GM18508 (cell line): ENCODE results near the gene PTP4A2.
"Not testable (repeated sequence)": the region's sequence is repeated elsewhere in the genome, so short reads cannot be mapped to it uniquely, and the experiment has no call there.

Experiments
- ATAC-seq: cut with Tn5 transposase; IDR thresholded peaks from one replicate; pipeline ENCODE4 v1.9.1; 2021; ENCODE audit warnings: moderate number of reproducible peaks; ENCODE audit not compliant: insufficient read depth, unreplicated experiment

PTP4A2 gene

DNA sequence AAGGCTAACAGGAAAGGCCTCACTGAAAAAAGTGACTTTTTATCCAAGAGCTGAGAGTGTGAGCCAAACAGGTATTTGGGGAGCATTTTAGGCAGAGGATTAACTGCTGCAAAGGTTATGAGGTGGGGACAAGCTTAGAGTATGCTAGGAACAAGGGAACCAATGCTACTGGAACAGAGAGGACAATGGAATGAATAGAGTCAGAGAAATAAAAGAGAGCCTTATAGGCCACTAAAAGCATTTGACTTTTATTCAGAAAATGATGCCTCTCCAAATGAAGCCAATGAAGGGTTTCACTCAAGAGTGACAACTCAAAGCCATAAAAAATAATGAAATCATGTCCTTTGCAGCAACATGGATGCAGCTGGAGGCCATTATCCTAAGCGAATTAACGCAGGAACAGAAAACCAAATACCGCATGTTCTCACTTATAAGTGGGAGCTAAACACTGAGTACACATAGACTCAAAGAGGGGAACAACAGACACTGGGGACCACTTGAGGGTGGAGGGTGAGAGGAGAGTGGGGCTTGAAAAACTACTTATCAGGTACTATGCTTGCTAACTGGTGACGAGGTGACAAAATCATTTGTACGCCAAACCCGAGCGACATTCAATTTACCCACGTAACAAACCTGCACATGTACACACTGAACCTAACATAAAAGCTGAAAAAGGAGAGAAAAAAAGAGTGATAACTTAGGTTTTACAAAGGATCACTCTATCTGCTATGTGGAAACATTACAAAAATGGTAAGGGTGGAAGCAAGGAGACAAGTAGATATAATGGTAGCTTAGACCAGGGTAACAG, 11.1 kb downstream of the PTP4A2 start:
- ATAC-seq: no peak

DNA sequence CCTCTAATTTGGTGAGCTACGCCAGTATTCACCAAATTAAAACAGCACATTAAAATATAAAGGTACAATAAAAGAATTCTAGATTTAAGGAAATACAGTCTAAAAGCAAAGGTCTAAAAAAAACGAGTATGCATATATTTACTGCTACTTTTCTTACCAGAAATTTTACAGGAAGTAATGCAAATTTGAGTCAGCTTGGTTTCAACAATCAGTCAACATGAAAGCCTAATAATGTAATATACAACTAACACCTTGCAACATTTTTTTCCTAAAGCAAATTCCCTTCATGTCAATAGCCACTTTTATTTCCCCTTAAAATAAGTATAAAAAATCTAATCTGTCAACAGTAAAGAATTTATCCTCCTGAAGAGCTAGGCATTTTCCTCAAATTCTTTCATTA, 11.9 kb downstream of the PTP4A2 start:
- ATAC-seq: no peak

- not testable (repeated sequence) for ATAC-seq
Observed at GRCh38 chr1:31925824-31926223, 12.3 kb downstream of the PTP4A2 start.

GRCh38 chr1:31924839-31925238, 13.3 kb downstream of the PTP4A2 start:
- ATAC-seq: no peak

DNA sequence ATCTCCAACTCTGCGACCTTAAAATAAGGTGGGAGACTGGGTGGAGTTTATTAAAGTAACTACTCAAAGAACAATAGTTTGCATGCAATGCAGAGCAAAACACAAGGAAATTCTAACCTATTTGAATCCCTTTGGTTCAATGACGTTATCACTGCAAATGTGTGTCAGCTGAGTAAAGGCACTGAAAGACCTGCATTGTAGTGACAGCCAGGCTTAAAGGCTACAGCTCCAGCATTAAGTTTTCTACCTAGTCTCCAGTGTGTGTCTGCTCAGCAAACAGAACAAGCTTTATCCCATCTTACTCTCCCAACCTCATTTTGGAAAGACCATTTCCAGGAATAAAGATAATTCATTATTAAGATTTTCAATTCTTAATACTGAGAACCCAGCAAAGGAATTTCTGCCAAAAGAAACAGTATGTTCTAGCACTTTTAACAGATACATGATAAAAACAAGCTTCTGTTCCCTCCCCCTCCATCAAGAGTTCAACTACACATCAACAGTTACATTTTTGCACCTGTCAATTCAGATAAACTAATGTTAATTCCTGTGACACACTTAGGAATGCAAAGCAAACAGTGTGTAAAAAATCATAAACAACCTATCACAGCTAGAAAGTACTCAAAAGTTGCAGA, 14.2 kb downstream of the PTP4A2 start:
- no peak for ATAC-seq

- ATAC-seq: no peak
Observed at GRCh38 chr1:31920956-31921355, 17.2 kb downstream of the PTP4A2 start.

GRCh38 chr1:31919591-31919990, 18.6 kb downstream of the PTP4A2 start:
- ATAC-seq: no peak

- ATAC-seq: no peak
Observed at GRCh38 chr1:31915438-31915837, 22.7 kb downstream of the PTP4A2 start.

DNA sequence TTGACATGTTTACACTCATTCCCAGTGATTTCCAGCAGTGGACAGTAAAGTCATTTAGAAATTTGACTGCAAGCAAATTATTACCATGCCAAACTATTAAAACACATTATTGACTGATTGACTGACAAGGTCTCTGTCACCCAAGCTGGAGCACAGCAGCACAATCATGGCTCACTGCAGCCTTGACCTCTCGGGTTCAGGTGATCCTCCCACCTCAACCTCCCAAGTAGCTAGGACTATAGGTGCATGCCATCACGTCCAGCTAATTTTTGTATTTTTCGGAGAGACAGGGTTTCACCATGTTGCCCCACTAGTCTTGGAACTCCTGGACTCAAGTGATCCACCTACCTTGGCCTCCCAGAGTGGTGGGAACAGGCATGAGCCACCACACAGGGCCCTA, 24.2 kb downstream of the PTP4A2 start:
- no peak for ATAC-seq

DNA sequence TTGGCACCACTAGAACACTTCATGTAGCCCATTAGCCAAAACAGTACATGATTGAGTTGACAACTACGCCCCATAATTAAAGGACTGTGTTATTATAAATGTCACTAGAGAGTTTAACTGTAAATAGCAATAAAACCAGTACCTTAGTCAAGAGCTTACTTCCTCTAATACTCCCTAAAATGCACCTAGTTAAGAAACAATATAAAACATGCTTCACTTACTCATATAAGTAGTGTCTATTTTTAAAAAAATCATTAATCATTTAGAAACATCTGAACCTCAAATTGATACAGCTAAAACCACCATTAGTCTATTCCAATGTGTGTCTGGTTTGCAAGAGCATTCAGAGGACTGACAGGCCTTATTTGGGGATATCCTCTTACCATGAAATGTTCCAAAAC, 25.3 kb downstream of the PTP4A2 start:
- no peak for ATAC-seq

DNA sequence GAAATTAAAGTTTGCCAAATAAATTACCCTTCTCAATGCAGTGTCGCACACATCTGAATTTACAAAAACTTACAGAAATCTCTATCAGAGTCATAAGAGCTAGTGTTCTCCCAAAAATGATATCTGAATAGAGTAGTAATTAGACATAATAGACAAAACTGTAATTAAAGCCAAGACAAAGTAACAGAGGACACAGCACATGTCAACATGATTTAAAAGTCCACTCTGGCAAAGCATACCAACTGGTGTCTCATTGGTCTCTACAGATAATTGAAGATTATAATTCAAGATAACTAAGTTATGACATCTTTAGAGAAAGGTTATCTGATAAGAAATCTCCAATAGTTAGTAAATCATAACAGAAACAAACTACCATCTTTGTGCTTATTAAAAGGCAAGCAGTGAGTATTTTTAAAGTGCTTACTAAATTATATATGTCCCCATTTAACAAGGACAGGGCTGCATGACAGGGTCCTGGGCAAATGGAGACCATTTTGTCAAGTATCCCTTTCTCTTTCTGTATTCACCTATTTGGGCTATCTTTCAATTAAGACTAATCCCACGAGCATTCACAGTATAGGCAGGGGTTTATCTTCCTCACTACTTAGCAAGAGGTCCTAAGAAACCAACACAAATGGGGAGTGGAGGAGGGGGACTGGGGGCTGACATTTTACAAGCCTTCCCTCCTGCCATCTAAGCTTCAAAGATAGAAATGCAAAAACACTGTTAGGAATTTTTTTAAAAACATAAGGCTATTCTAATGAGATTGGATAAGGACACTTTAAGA, 26.0 kb downstream of the PTP4A2 start:
- no peak for ATAC-seq

GRCh38 chr1:31910933-31911332, 27.2 kb downstream of the PTP4A2 start:
- ATAC-seq: no peak

GRCh38 chr1:31909691-31910090, 28.5 kb downstream of the PTP4A2 start:
- ATAC-seq: no peak

DNA sequence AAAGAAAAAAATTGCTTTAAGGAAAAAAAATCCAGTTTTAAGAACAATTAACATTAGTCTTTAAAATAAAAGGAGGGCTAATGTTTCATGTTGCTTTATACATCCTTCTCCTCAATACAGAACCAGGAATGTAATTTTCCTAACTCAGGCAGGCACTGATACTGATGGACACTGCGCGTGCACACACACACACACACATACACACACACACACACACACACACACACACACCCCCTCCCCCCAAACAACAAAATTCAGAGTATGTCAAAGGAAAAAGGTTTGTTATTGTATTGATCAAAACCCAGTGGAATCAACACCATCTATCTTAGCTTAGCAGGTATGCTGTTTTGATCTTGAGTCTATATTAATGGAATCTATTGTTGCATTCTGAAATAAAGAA, 31.6 kb downstream of the PTP4A2 start:
- no peak for ATAC-seq

DNA sequence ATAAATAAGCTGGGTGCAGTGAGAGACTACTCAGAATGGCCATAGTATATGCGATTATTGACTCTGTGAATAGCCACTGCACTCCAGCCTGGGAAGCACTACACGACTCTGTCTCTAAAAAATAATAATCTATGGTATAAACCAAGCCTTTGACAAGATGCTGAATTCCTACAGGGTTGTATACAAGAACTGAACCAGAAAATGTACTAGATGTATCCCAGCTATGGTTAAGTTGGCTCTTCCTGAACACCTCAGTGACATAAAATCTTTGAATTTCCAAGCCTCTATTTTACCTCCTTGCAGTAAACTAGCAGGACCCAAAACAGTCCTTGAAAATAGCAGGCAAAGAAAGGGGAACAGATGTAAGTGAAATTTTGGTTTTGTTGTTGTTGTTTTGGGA, 32.5 kb downstream of the PTP4A2 start:
- no peak for ATAC-seq

DNA sequence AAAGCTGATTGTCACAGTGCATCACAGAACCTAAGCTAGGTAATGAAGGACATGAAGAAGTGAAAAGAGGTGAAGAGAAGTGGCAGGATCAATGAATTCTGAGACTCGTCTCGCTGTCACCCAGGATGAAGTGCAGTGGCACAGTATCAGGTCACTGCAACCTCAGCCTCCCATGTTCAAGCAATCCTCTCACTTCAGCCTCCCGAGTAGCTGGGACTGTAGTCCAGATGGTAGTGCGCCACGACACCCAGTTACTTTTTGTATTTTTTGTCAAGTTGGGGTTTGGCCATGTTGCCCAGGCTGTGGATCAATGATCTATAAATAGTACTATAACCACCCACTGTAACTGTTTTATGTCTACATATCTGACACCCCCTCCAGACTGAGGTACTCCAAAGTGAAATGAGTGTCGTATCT, 33.1 kb downstream of the PTP4A2 start:
- ATAC-seq: no peak

DNA sequence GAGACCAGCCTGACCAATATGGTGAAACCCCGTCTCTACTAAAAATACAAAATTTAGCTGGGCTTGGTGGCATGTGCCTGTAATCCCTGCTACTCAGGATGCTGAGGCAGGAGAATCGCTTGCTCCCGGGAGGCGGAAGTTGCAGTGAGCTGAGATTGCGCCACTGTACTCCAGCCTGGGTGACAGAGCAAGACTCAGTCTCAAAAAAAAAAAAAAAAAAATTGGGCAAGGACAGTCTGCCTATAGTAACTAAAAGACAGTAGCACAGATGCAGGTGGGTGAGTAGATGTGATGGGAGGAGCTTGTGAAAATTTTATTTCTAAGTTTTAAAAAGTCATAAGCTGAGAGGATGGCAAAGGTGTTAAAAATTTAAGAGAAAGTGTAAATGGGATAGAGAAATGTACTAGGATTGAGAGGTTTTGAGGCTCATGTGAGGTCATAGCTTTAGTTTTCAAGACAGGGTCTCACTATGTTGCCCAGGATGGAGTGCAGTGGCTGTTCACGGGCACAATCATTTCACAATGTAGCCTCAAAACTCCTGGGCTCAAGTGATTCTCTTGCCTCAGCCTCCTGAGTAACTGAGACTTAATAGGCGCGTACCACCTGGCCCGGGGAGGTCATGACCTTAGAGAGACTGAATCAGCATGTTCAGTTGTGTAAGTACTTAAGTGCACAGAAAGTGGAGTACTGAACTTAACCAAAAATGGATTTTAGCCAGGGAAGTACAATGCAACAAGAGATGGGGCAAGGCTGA, 33.7 kb downstream of the PTP4A2 start:
- ATAC-seq: no peak

DNA sequence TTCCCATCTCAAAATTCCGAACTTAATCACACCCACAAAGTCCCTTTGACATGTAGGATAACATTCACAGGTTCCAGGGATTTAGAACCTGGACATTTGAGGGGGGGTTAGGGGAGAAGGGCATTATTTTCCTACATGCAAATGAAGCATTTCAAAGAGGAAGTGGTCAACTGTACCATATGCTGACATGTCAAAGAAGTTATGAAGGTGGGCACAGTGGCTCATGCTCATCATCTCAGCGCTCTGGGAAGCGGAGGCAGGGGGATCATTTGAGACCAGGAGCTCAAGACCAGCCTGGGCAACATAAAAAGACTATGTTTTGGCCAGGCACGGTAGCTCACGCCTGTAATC, 35.7 kb downstream of the PTP4A2 start:
- ATAC-seq: no peak

DNA sequence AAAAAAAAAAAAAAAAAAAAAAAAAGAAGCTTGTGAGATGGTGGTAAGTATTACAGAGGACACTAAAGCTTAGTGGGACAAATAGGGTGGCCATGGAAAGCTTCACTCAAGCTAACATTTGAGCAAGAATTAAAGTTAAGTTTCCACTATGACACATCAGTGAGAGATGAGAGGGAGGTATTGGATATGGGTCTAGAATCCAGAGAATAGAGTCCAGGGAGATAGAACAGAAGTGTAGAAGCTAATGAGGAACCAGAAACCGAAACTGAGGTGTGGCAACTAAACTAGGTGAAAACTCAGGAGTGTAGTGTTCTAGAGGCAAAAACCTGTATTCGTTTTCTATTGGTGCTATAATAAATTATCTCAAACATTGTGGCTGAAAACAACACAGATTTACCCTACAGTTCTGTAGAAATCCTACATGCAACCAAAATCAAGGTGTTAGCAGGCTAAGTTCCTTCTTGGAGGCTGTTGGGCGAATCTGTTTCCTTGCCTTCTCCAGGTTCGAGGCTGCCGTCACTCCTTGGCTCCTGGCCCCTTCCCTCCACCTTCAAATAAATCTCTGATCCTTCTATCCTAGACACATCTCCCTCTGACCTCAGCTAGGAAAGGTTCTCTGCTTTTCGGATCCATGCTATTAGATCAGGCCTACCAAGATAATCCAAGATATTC, 36.2 kb downstream of the PTP4A2 start:
- no peak for ATAC-seq

GRCh38 chr1:31900790-31901189, 37.4 kb downstream of the PTP4A2 start:
- no peak for ATAC-seq
